Raji (cell line): ENCODE results near the gene FBN1.

Source experiments
- POLR2A ChIP-seq: IDR thresholded peaks from 2 replicates; pipeline ENCODE4 v1.6.1; 2011; ENCODE audit warnings: low read depth, low read length, control low read depth; ENCODE audit not compliant: insufficient read depth

FBN1 gene

GRCh38 chr15:48471073-48471472 is 174.4 kb downstream of the FBN1 start:
- TF ChIP-seq POLR2A = no peak

- no peak for TF ChIP-seq POLR2A
Observed at GRCh38 chr15:48470096-48470495, 175.4 kb downstream of the FBN1 start.

GRCh38 chr15:48469681-48470080 is 175.8 kb downstream of the FBN1 start:
- TF ChIP-seq POLR2A = no peak

- no peak for TF ChIP-seq POLR2A
Observed at GRCh38 chr15:48469271-48469670, 176.2 kb downstream of the FBN1 start.

- TF ChIP-seq POLR2A = no peak
Observed at GRCh38 chr15:48467801-48468200, 177.7 kb downstream of the FBN1 start.

GRCh38 chr15:48466820-48467219 is 178.7 kb downstream of the FBN1 start:
- TF ChIP-seq POLR2A = no peak

GRCh38 chr15:48466079-48466478 is 179.4 kb downstream of the FBN1 start:
- no peak for TF ChIP-seq POLR2A

GRCh38 chr15:48465410-48465809 is 180.1 kb downstream of the FBN1 start:
- TF ChIP-seq POLR2A = no peak

- TF ChIP-seq POLR2A = no peak
Observed at GRCh38 chr15:48463366-48463880, 182.1 kb downstream of the FBN1 start.

GRCh38 chr15:48462688-48463087 is 182.8 kb downstream of the FBN1 start:
- no peak for TF ChIP-seq POLR2A

- TF ChIP-seq POLR2A = no peak
Observed at GRCh38 chr15:48459571-48460442, 185.7 kb downstream of the FBN1 start.

GRCh38 chr15:48458876-48459275 is 186.6 kb downstream of the FBN1 start:
- TF ChIP-seq POLR2A = no peak

GRCh38 chr15:48456134-48456533 is 189.4 kb downstream of the FBN1 start:
- TF ChIP-seq POLR2A = no peak

- no peak for TF ChIP-seq POLR2A
Observed at GRCh38 chr15:48451736-48452135, 193.8 kb downstream of the FBN1 start.

GRCh38 chr15:48451241-48451640 is 194.3 kb downstream of the FBN1 start:
- TF ChIP-seq POLR2A = no peak

GRCh38 chr15:48449734-48450133 is 195.8 kb downstream of the FBN1 start:
- no peak for TF ChIP-seq POLR2A

- TF ChIP-seq POLR2A = no peak
Observed at GRCh38 chr15:48447657-48448056, 197.9 kb downstream of the FBN1 start.
